WTC11 (cell line): ENCODE results near the gene PTGER3. TPM values are rescaled to one million over a fixed set of nuclear protein-coding genes. Genes with fewer than 3 reads are reported as not detected.

Source experiments
- ATAC-seq: fragments of 200-7000 bp; cut with Tn5 transposase; 2 replicates; pipeline ENCODE4 v1.10.0; 2021; ENCODE audit warnings: mild to moderate bottlenecking, moderate library complexity
- CTCF ChIA-PET: fragments of 300-600 bp; sonication (Branson Sonifier 250); formaldehyde crosslinking; loops from one replicate; lab custom pipeline; 2021; ENCODE audit warnings: antibody characterized with exemption; lab: Charles Lee
- POLR2A ChIA-PET: fragments of 350-600 bp; sonication (Branson Sonifier 250); formaldehyde crosslinking; loops from one replicate; lab custom pipeline; 2021; ENCODE audit warnings: antibody characterized with exemption; lab: Charles Lee
- DNase-seq: peaks from one replicate; pipeline ENCODE4 v3.0.0; 2021; ENCODE audit warnings: low spot score
- H3K27ac Mint-ChIP-seq: 2 replicates; pipeline ENCODE4 v1.8.0; 2021; ENCODE audit warnings: mixed read lengths
- H3K27me3 Mint-ChIP-seq: 2 replicates; pipeline ENCODE4 v1.8.0; 2021; ENCODE audit warnings: low read depth, mild to moderate bottlenecking, moderate library complexity, mixed read lengths
- H3K36me3 Mint-ChIP-seq: 2 replicates; pipeline ENCODE4 v1.8.0; 2021; ENCODE audit warnings: mixed read lengths
- H3K4me1 Mint-ChIP-seq: 2 replicates; pipeline ENCODE4 v1.8.0; 2022; ENCODE audit warnings: mixed read lengths
- H3K4me3 Mint-ChIP-seq: 2 replicates; pipeline ENCODE4 v1.8.0; 2021; ENCODE audit warnings: mild to moderate bottlenecking, moderate library complexity, mixed read lengths
- H3K9me3 Mint-ChIP-seq: 2 replicates; pipeline ENCODE4 v1.8.0; 2021; ENCODE audit warnings: mixed read lengths
- ELF4 ChIP-seq: sonication (generic); formaldehyde crosslinking; IDR thresholded peaks from 2 replicates; pipeline ENCODE4 v1.8.1; 2022; ENCODE audit warnings: low read depth, mild to moderate bottlenecking, moderate library complexity, missing genetic modification reagents
- ESRRA ChIP-seq: sonication (generic); formaldehyde crosslinking; IDR thresholded peaks from 2 replicates; pipeline ENCODE4 v1.8.1; 2022; ENCODE audit warnings: mild to moderate bottlenecking, missing genetic modification reagents, borderline replicate concordance
- FOXJ3 ChIP-seq: sonication (generic); formaldehyde crosslinking; IDR thresholded peaks from 2 replicates; pipeline ENCODE4 v1.9.0; 2021; ENCODE audit warnings: missing genetic modification reagents, mild to moderate bottlenecking, borderline replicate concordance
- FOXK1 ChIP-seq: sonication (generic); formaldehyde crosslinking; IDR thresholded peaks from 2 replicates; pipeline ENCODE4 v1.8.0; 2022; ENCODE audit warnings: mild to moderate bottlenecking, moderate library complexity, missing genetic modification reagents
- GRHL2 ChIP-seq: fragments of 250-450 bp; sonication (Bioruptor Pico); IDR thresholded peaks from 2 replicates; pipeline ENCODE4 v1.8.0; 2022; ENCODE audit warnings: mild to moderate bottlenecking, moderate library complexity; ENCODE audit not compliant: insufficient replicate concordance, severe bottlenecking
- MYBL2 ChIP-seq: sonication (generic); formaldehyde crosslinking; IDR thresholded peaks from 2 replicates; pipeline ENCODE4 v1.8.1; 2023; ENCODE audit warnings: mild to moderate bottlenecking, moderate library complexity, missing genetic modification reagents
- NFE2L1 ChIP-seq: sonication (generic); formaldehyde crosslinking; IDR thresholded peaks from 2 replicates; pipeline ENCODE4 v1.8.1; 2023; ENCODE audit warnings: missing genetic modification reagents
- PRRX2 ChIP-seq: fragments of 250-450 bp; sonication (Bioruptor Pico); IDR thresholded peaks from 2 replicates; pipeline ENCODE4 v1.8.0; 2021; ENCODE audit warnings: mild to moderate bottlenecking
- RELA ChIP-seq: sonication (generic); formaldehyde crosslinking; IDR thresholded peaks from 2 replicates; pipeline ENCODE4 v1.8.1; 2022; ENCODE audit warnings: missing genetic modification reagents, mild to moderate bottlenecking, borderline replicate concordance
- RORB ChIP-seq: fragments of 250-450 bp; sonication (Bioruptor Pico); IDR thresholded peaks from 2 replicates; pipeline ENCODE4 v1.9.0; 2021; ENCODE audit warnings: mild to moderate bottlenecking
- SOX15 ChIP-seq: fragments of 250-450 bp; sonication (Bioruptor Pico); IDR thresholded peaks from 2 replicates; pipeline ENCODE4 v1.9.0; 2021; ENCODE audit warnings: mild to moderate bottlenecking
- SP1 ChIP-seq: sonication (generic); formaldehyde crosslinking; conservative IDR thresholded peaks from 2 replicates; pipeline ENCODE4 v1.8.1; 2022; ENCODE audit warnings: missing genetic modification reagents
- TCF7 ChIP-seq: sonication (generic); formaldehyde crosslinking; IDR thresholded peaks from 2 replicates; pipeline ENCODE4 v1.8.0; 2022; ENCODE audit warnings: mild to moderate bottlenecking, low read depth, missing genetic modification reagents, moderate library complexity
- ZNF219 ChIP-seq: sonication (generic); formaldehyde crosslinking; IDR thresholded peaks from 2 replicates; pipeline ENCODE4 v1.8.0; 2023; ENCODE audit warnings: missing genetic modification reagents, mild to moderate bottlenecking, borderline replicate concordance
- ZNF423 ChIP-seq: fragments of 250-450 bp; sonication (Bioruptor Pico); IDR thresholded peaks from 2 replicates; pipeline ENCODE4 v2.1.2; 2022; ENCODE audit warnings: mild to moderate bottlenecking, moderate library complexity
- total RNA-seq: library from RNA; stranded (reverse); gene quantifications from 3 replicates; pipeline ENCODE4 v1.2.3, GENCODE V29; 2021
- TF ChIP-seq, protein P1 (sequence below): sonication (generic); formaldehyde crosslinking; IDR thresholded peaks from 2 replicates; pipeline ENCODE4 v1.8.1; 2022; ENCODE audit warnings: low read depth, mild to moderate bottlenecking, moderate library complexity, missing genetic modification reagents, borderline replicate concordance
- TF ChIP-seq, protein P2 (sequence below): fragments of 250-450 bp; sonication (Bioruptor Pico); IDR thresholded peaks from 2 replicates; pipeline ENCODE4 v2.1.2; 2022; ENCODE audit warnings: mild to moderate bottlenecking, moderate library complexity
- TF ChIP-seq, protein P3 (sequence below): fragments of 250-450 bp; sonication (Bioruptor Pico); IDR thresholded peaks from 2 replicates; pipeline ENCODE4 v1.9.0; 2021; ENCODE audit warnings: mild to moderate bottlenecking, borderline replicate concordance
- TF ChIP-seq, protein P4 (sequence below): fragments of 250-450 bp; sonication (Bioruptor Pico); IDR thresholded peaks from 2 replicates; pipeline ENCODE4 v1.8.0; 2021; ENCODE audit warnings: mild to moderate bottlenecking
- TF ChIP-seq, protein P5 (sequence below): sonication (generic); formaldehyde crosslinking; IDR thresholded peaks from 2 replicates; pipeline ENCODE4 v1.8.1; 2023; ENCODE audit warnings: mild to moderate bottlenecking, missing genetic modification reagents, moderate library complexity

The PTGER3 gene
- total RNA-seq, 1 experiment from 2014 or later: 0.50 TPM

DNA sequence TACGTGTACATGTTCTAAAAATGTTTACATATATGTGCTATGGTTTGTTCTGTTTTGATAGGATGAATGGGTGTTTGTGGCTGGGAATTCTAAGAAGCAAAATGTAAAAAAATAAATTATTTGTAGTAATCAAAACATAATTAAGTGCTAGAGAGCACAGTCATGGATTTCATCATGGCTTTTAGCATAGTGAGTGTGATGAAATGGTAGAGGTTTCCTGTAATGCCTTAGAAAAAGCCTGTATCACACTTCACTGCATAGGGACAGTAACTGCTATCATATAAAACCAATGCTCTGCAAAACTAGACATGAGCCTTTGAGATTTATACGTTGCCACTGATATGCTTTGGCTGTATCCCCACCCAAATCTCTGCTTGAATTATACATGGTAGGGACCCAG lies 99.8 kb downstream of the PTGER3 start:
- peaks cover 3% of the 10 kb centered on the region; the same call in 1 of the 2 replicates for H3K9me3 Mint-ChIP-seq
- ChIA-PET POLR2A (no interaction called here), CTCF (no interaction called here)
- DNase-seq (no peak), ATAC-seq (no peak)
- TF ChIP-seq ZNF219 (CRISPR knock-in tag): no peak
- TF ChIP-seq ZNF423 (CRISPR knock-in tag): no peak
- TF ChIP-seq SP1: no peak
- TF ChIP-seq, protein P1, sequence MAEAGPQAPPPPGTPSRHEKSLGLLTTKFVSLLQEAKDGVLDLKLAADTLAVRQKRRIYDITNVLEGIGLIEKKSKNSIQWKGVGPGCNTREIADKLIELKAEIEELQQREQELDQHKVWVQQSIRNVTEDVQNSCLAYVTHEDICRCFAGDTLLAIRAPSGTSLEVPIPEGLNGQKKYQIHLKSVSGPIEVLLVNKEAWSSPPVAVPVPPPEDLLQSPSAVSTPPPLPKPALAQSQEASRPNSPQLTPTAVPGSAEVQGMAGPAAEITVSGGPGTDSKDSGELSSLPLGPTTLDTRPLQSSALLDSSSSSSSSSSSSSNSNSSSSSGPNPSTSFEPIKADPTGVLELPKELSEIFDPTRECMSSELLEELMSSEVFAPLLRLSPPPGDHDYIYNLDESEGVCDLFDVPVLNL: no peak
- TF ChIP-seq, protein P2, sequence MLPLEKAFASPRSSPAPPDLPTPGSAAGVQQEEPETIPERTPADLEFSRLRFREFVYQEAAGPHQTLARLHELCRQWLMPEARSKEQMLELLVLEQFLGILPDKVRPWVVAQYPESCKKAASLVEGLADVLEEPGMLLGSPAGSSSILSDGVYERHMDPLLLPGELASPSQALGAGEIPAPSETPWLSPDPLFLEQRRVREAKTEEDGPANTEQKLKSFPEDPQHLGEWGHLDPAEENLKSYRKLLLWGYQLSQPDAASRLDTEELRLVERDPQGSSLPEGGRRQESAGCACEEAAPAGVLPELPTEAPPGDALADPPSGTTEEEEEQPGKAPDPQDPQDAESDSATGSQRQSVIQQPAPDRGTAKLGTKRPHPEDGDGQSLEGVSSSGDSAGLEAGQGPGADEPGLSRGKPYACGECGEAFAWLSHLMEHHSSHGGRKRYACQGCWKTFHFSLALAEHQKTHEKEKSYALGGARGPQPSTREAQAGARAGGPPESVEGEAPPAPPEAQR (CRISPR knock-in tag): no peak
- TF ChIP-seq ELF4 (CRISPR knock-in tag): no peak
- TF ChIP-seq, protein P3, sequence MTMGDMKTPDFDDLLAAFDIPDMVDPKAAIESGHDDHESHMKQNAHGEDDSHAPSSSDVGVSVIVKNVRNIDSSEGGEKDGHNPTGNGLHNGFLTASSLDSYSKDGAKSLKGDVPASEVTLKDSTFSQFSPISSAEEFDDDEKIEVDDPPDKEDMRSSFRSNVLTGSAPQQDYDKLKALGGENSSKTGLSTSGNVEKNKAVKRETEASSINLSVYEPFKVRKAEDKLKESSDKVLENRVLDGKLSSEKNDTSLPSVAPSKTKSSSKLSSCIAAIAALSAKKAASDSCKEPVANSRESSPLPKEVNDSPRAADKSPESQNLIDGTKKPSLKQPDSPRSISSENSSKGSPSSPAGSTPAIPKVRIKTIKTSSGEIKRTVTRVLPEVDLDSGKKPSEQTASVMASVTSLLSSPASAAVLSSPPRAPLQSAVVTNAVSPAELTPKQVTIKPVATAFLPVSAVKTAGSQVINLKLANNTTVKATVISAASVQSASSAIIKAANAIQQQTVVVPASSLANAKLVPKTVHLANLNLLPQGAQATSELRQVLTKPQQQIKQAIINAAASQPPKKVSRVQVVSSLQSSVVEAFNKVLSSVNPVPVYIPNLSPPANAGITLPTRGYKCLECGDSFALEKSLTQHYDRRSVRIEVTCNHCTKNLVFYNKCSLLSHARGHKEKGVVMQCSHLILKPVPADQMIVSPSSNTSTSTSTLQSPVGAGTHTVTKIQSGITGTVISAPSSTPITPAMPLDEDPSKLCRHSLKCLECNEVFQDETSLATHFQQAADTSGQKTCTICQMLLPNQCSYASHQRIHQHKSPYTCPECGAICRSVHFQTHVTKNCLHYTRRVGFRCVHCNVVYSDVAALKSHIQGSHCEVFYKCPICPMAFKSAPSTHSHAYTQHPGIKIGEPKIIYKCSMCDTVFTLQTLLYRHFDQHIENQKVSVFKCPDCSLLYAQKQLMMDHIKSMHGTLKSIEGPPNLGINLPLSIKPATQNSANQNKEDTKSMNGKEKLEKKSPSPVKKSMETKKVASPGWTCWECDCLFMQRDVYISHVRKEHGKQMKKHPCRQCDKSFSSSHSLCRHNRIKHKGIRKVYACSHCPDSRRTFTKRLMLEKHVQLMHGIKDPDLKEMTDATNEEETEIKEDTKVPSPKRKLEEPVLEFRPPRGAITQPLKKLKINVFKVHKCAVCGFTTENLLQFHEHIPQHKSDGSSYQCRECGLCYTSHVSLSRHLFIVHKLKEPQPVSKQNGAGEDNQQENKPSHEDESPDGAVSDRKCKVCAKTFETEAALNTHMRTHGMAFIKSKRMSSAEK: no peak
- no peak for TF ChIP-seq GRHL2 (CRISPR knock-in tag)
- no peak for TF ChIP-seq MYBL2
- TF ChIP-seq, protein P4, sequence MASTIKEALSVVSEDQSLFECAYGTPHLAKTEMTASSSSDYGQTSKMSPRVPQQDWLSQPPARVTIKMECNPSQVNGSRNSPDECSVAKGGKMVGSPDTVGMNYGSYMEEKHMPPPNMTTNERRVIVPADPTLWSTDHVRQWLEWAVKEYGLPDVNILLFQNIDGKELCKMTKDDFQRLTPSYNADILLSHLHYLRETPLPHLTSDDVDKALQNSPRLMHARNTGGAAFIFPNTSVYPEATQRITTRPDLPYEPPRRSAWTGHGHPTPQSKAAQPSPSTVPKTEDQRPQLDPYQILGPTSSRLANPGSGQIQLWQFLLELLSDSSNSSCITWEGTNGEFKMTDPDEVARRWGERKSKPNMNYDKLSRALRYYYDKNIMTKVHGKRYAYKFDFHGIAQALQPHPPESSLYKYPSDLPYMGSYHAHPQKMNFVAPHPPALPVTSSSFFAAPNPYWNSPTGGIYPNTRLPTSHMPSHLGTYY (CRISPR knock-in tag): no peak
- TF ChIP-seq NFE2L1 (CRISPR knock-in tag): no peak
- TF ChIP-seq RORB: no peak
- TF ChIP-seq SOX15: no peak
- TF ChIP-seq FOXK1: no peak
- no peak for TF ChIP-seq TCF7 (CRISPR knock-in tag)
- TF ChIP-seq FOXJ3 (CRISPR knock-in tag): no peak
- TF ChIP-seq, protein P5, sequence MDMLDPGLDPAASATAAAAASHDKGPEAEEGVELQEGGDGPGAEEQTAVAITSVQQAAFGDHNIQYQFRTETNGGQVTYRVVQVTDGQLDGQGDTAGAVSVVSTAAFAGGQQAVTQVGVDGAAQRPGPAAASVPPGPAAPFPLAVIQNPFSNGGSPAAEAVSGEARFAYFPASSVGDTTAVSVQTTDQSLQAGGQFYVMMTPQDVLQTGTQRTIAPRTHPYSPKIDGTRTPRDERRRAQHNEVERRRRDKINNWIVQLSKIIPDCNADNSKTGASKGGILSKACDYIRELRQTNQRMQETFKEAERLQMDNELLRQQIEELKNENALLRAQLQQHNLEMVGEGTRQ (CRISPR knock-in tag): no peak
- TF ChIP-seq ESRRA: no peak
- no peak for TF ChIP-seq RELA (CRISPR knock-in tag)
- TF ChIP-seq PRRX2 (CRISPR knock-in tag): no peak
- H3K4me1 Mint-ChIP-seq: no peaks in the 10 kb centered on the region
- no peaks in the 10 kb centered on the region for H3K36me3 Mint-ChIP-seq
- no peak overlapping the region for H3K27ac Mint-ChIP-seq
- no peaks in the 10 kb centered on the region for H3K27me3 Mint-ChIP-seq
- H3K4me3 Mint-ChIP-seq: no peak overlapping the region
